Measurements from ENCODE around the gene SNTG2.

Gene SNTG2

DNA sequence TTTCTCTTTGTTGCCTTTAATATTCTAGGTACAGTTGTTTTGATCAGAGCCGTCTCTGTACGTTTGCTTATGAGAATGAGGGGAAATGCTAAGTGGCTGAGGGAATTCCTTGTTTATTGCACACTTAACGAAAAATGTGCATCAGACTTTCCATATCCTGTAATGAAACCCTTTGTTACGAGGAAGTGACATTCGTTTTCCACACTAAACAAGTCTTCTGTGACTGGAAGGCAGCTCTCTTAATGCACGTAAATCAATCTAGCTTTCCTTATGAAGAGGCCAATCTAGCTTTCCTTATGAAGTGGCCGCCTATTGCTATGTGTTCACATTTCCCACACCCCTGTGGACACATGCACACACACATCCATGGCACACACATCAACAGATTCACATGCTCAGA is 186.2 kb downstream of the SNTG2 start:
- DNase-seq (ENCODE audit: extremely low read depth in 1 of 2, low read depth in 1 of 2): no peak

DNA sequence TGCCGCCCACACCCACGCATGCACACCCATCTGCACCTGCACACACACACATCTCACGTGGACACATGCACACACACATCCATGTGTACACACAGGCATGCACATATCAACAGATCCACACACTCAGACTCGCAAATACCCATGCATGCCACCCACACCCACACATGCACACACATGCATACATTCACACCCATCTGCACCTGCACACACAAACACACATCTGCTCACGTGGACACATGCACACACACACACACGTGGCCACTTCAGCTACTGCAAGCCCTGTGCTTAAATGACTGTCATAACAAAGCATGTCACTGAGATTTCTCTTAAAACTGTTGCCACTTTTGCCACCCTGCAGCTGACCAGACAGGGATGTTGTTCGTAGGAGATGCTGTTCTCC is 186.6 kb downstream of the SNTG2 start:
- DNase-seq (ENCODE audit: extremely low read depth in 1 of 2, low read depth in 1 of 2): no peak

DNA sequence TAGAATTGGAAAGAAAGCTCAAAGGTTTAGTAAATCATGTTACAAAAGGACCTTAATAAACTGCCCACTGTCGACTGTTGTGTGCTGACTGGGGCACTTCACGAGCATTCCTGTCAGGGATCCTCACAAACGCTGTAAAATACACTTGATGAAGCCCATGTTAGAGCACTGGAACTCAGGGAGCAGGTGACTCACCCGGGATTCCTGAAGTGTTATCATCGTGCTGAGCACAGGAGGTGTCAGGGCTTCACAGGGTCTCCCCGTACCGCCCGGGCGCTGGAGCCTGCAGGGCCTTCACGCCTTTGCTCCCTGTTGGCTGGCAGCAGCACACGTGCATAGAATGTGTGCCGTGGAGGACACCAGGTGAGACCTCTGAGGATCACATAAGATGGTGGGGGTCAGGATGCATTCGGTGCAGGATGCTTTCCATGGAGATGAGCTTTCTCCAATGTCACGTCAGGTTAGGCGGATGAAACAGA is 187.3 kb downstream of the SNTG2 start:
- DNase-seq (ENCODE audit: extremely low read depth in 1 of 2, low read depth in 1 of 2): no peak

DNA sequence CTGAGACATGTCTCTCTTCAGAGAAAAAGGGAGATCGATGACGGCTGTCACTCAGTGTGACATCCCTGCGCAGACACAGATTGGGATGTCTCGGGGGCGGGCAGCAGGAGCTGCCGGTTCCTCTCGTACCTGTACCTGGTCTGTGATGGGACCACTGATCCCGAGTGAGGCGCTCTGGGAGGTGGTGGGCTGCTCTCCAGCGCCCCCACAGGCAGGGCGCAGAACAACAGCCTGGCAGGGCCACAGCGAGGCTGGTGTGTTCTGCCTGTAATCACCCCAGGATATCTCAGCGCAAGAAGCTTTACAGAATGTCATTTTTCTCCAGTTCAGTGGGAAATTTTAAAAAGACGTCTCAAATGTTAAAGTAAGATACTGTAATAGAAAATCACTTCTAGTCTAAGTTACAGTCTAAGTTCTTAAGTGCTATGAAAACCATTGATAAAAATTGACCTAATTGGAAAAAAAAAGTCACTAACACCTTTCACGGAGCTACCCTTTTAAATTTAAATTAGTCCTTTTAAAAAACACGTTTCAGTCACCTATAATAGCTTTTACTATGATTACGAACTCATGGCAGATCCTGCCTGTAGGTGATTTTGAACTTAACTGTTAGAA is 189.8 kb downstream of the SNTG2 start:
- DNase-seq (ENCODE audit: extremely low read depth in 1 of 2, low read depth in 1 of 2): peak in 1 of 2 donors; percentile 28

DNA sequence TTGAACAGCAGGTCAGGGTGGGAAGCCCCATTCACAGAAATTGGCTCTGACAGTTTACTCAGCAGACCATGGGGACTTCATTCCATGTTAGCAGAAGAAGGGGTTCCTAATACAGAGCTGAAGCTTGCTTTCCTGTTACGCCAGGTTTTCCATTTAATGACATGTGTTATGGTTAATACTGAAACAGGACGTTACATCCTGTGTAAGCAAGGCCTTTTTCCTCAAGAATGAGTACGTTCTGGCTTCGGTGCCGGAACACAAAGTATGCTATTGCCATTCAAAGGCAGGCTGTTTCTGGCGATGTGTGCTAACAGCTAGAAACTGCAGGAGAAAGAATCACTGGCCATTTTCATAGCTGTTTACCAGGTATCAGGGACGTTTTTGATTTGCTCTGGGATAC is 190.4 kb downstream of the SNTG2 start:
- DNase-seq (ENCODE audit: extremely low read depth in 1 of 2, low read depth in 1 of 2): no peak

DNA sequence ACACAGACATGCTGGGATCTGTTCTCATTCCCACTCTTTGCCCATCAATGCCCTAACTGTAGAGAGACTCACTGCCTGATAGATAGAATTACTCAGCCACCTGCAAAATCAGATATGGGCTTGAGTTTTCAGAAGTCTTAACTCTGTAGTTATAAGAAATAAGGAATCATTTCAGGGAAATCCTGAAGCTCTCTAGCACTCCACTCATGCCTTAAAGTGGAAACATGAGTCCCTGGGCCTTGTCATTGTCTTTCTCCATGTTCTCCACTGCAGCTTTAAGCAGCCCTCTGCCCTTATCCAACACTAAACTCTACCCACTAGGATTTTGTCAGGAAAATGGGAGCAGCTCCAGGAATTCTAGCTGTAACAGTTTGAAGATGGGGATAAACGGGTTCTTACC is 192.5 kb downstream of the SNTG2 start:
- DNase-seq (ENCODE audit: extremely low read depth in 1 of 2, low read depth in 1 of 2): no peak

DNA sequence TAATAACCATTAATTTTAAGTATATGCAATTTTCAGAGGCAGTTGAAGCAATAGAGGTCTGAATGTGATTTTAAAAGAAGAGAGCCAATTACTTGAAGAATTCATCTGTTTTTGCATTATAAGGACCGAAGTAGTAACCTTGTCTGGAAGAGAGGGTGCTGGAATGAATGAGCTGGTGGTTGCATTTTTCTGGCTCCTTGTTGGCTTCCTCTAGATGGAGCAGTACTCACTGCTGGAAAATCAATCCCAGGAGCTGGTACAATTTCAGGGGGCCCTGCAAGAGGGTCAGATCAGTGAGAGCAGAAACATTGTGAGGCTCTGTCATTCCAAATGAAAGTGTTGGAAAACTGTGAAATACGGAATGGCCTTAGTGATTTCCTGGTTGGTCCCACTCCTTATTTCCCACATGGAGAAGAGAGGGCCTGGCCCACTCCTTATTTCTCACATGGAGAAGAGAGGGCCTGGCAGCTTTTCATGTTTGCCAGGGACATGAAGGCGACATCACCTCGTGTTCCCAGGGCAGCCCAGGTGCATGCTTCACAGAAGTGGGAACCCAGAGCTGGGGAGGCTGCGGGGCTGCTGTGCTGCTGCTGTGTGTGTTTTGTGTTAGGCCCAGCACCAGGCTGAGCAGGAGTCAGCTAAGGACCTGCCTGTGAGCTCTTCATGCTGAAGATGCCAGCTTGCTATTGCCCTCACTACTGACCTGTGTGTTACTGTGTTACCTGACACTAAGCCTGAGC is 197.4 kb downstream of the SNTG2 start:
- no peak for DNase-seq (ENCODE audit: extremely low read depth in 1 of 2, low read depth in 1 of 2)

DNA sequence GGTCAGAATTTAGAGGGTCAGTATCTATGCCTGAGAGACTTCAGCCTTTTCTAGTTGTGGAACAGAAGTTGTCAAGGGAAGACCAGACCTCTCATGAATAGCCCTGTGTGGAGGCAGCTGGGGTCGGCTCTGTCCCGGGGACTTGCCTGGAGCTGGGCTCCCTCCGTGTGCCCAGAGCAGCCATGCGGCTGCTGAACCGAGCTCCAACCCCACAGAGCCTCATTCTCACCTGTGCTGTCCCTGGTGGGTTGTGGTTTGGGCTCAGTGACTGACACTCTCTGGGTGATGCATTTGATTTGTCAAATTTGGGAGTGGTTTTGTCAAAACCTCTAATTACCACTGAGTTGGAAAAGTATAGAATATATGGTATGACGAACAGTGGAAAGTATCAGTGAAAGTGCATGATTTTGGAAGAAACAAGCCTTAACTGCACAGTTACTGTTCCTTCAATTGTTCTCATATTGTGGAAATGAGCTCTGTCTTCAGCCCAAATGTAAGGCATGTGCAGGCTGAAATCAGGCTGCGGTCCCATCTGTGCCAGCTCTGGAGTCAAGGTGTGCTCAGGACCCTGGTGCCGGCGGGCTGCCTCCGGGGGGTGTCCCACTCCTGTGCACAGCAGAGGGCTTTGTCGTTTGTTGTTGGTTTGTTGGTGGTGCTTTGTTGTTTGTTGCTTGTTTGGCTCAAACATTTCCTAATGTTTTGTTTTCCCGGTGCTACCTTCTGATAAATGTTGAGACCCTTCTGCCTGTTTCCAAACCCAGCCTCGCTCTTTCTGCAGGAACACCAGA is 200.3 kb downstream of the SNTG2 start:
- no peak for DNase-seq (ENCODE audit: extremely low read depth in 1 of 2, low read depth in 1 of 2)

DNA sequence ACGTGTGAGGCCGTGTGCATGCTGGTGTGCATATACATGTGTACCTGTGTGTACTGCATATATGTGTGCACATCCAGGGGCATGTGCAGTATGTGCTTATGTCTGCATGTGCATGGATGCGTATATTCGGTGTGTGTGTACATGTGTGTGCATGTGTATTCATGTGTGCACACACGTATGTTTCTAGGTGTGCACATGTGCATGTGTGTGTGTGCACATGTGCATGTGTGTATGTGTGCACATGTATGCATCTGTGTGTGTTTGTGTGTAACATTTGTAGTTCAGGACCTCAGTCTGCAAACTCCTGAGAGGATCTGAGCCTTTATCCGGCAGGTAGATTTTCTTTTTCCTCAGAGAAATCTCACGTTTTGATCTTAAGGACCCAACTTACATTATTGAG is 201.7 kb downstream of the SNTG2 start:
- no peak for DNase-seq (ENCODE audit: extremely low read depth in 1 of 2, low read depth in 1 of 2)

DNA sequence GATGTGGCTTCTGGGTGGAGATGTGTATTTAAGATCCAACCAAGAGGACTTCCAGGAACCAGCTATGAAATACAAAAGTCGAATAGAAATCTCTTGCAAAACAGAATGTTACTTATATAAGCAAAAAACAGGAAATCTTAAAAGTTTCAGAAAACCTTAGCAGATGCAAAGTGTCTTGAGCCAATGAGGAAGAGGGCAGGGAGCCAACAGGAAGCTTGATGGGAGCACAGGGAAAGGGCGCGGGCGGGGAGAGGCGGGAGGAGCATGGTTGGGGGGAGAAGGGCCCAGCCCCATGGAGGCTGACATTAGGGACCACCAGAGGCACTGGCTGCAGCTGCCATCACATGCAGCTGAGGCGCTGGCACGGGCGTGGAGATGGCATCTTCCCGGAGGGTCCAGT is 203.3 kb downstream of the SNTG2 start:
- no peak for DNase-seq (ENCODE audit: extremely low read depth in 1 of 2, low read depth in 1 of 2)

DNA sequence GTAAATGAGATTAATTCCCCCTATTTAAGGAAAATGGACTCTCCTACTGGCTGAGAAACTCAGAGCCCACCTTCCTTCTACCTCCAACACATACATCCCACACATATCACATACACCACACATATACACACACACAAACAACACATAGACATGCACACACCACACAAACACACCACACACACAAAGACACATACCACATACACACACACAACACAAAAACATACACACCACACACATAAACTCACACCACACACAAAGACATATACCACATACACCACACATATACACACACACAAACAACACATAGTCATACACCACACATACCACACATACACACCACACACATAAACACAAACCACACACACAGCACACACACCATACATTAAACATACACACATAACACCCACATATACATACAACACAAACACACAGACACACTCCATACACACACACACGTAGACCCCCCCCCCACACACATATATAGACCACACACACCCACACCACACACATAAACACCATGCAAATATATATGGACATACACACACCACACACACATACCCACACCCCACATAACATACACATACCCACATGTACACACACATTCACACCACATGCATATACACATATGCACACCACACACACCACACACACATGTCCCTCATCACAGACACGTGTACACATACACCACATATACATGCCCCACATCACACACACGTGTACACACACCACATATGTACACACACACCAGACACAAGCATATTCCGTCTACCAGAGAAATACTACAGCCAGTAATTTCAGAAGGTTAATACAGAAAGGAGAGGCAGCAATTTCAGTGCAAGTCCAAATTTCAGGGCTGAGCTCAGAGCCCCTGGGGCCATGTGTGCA is 204.3 kb downstream of the SNTG2 start:
- no peak for DNase-seq (ENCODE audit: extremely low read depth in 1 of 2, low read depth in 1 of 2)

DNA sequence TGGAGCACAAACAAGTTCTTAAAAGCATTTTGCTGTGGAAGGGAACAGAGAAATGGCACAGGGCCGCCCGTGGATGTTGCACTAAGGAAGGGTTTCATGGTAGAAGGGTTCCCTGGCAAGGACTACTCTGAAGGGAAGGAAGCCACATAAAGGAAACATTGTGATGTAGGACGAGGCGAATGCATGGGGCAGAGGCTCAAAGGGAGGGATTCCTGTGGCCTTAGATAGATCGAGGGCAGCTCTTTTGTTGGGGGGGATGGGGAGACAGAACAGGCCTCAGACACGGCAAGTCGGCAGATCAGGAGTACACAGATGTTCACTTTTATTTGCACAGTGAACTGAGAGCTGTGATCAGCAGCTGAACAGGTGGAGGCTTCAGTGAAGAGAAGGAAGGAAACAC is 205.4 kb downstream of the SNTG2 start:
- no peak for DNase-seq (ENCODE audit: extremely low read depth in 1 of 2, low read depth in 1 of 2)

DNA sequence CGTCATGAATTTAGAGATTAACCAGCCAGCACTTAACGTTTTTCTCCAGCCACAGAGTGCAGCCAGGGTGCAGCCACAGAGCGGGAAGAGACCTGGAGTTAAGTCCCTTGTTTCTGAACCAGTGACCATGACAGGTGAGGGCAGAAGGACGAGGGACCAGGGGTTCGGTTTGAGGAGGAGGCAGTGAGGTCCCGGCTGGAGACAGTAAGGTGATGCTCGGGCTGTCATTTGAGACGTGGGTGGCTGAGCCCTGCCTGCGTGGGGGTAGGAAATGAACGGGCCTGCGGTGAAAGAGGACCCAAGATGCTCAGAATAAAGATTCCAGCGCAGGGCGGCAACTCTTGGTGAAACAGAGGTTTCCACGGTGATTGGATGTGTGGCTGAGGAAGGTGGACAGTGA is 205.9 kb downstream of the SNTG2 start:
- DNase-seq (ENCODE audit: extremely low read depth in 1 of 2, low read depth in 1 of 2): no peak

DNA sequence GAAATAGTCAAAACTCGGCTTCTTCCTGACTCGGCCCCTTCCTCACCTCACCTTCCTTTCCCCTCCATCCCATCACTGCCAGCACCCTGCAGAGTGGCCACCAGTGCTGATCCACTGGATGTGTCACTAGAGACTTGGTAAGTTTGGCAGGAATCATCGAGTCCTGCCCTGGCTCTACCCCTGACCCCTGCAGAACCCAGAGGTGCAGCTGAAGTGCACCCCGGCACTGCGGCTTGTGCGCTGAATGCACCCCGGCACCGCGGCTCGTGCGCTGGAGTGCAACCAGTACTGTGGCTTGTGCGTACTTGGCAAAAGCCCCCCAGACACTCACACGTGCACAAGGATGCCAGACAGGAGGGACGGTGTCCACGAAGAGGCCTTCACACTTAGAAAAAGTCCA is 206.5 kb downstream of the SNTG2 start:
- no peak for DNase-seq (ENCODE audit: extremely low read depth in 1 of 2, low read depth in 1 of 2)

DNA sequence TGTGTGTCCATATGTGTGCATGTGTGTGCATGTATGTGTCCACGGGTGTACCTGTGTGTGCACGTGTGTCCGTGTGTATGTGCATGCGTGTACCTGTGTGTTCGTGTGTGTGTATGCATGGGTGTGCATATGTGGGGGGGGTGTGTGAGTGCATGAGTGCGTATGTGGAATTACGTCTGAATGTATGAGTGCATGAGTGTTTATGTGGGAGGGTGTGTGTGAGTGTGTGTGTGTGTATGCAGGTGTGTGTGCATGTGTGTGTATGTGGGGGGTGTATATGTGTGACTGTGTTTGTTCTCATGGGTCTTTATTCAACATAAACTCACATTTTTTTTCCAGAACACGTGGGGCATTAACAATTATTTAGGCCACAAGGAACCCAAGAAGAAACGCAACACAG is 208.4 kb downstream of the SNTG2 start:
- no peak for DNase-seq (ENCODE audit: extremely low read depth in 1 of 2, low read depth in 1 of 2)

DNA sequence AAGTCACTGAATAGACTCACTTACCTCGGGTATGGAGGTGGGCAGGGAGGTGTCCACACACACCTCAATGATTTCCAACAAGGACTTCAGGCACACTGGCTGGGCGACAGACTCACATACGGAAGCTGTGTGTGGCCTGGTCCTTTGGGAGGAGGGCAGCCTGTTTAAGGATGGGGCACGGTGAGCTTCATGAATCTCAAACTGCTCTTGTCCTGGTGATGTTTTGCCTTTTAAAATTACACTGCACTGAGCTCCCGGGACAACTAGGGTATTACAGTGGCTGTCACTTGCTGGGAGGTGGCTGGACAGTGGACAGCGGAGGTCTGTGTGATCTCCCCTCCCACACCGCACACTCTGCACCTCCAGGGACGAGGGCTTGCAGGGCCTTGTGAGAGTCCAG is 211.6 kb downstream of the SNTG2 start:
- no peak for DNase-seq (ENCODE audit: extremely low read depth in 1 of 2, low read depth in 1 of 2)

DNA sequence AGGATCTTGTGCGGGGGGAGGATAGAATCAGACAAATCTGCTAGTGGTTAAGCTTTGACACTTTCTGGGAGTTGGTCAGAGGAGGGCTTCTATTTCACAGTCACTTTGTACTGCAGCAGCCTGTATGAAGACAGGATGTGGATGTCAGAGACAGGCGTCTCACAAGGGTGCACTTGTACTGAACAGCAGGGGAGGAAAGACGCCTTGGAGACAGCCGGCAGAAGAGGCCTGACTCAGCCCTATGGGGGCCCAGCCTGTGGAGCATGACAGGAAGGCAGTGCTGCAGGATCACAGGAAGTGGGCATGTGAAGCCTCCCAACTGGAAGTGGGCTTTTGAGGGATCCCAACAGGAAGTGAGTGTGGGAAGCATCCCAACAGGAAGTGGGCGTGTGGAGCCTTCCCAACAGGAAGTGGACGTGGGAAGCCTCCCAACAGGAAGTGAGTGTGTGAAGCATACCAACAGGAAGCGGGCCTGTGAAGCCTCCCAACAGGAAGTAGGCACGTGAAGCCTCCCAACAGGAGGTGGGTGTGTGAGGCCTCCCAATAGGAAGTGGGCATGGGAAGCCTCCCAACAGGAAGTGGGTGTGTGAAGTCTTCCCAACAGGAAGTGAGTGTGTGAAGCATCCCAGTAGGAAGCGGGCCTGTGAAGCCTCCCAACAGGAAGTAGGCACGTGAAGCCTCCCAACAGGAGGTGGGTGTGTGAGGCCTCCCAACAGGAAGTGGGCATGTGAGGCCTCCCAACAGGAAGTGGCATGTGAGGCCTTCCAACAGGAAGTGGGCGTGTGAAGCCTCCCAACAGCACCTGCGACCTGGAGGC is 212.3 kb downstream of the SNTG2 start:
- DNase-seq (ENCODE audit: extremely low read depth in 1 of 2, low read depth in 1 of 2): no peak

DNA sequence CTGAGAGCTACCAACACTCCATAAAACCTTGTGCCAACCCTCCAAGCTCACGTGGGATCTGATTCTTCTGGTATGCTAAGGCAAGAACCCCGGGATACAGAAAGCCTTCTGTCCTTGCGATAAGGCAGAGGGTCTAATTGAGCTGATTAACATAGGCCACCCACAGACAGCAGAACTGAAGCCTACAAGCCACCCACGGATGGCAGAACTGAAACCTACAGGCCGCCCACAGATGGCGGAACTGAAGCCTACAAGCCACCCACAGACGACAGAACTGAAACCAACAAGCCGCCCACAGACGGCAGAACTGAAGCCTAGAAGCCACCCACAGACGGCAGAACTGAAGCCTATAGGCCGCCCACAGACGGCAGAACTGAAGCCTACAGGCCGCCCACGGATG is 216.3 kb downstream of the SNTG2 start:
- DNase-seq (ENCODE audit: extremely low read depth in 1 of 2, low read depth in 1 of 2): no peak

DNA sequence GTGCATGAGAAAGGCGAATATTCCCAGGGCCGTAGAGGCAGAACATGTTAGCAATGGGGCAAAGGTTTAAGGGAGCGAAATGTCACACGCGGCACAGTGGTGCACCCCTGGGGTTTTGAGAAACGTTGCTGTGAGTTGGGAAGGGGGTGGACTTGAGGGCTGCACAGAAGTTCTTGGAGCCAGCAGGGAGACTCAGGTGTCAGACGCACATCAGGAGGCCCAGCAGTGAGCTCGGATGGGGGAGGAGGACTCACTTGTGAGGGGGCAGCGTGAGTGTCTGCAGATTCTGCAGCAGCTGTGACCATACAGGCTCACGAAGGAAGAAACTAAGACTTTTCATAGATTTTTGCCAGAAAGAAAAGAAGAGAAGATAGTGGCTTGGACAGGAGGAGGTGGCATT is 218.2 kb downstream of the SNTG2 start:
- DNase-seq (ENCODE audit: extremely low read depth in 1 of 2, low read depth in 1 of 2): no peak

DNA sequence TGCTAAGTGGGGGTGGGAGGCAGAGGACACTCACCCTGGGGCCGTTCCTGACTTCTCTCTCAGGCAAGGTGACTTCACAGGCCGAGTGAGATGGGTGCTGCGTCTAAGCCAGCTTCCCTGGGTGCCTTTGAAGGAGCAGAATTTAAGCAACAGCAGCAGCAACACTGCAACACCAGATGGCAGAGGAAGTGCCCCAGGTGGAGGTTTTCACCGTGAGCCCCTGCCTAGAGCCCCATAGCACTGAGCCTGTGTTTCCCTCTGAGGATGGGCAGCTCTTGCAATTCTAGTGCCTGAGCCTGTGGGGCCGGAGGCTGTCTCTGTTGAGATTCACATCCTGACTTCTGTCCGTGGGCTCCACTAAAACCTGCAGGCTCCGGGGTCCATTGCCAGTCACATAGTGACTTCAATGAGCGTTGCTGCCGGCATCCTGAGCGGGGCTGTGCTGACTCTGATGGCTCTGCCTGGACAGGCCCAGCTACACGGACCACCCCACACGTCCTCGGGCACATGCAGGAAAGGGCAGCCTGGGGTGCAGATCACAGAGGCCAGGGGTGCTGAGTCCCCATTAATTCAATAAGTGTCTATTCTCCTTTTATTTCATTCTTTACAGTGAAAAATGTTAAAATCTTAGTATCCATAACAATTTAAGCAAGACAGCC is 218.8 kb downstream of the SNTG2 start:
- no peak for DNase-seq (ENCODE audit: extremely low read depth in 1 of 2, low read depth in 1 of 2)
